UCSD-AML1 (cell line): ENCODE data around the gene PRAMEF7.
"Not testable (repeated sequence)": the region's sequence is repeated elsewhere in the genome, so short reads cannot be mapped to it uniquely, and the experiment has no call there.

Source experiments
- DNase-seq: peaks from one replicate; lab custom pipeline; 2025; ENCODE audit not compliant: unreplicated experiment; lab: John Stamatoyannopoulos, UW

PRAMEF7 gene

GRCh38 chr1:12916310-12916709 lies at the start of gene PRAMEF7:
TSS of gene PRAMEF7 (plus strand) at chr1:12916610. CDS start at chr1:12917693, 1,083 bp downstream.
- DNase-seq = not testable (repeated sequence)

GRCh38 chr1:12878453-12878852 lies 38.0 kb upstream of the PRAMEF7 start:
- not testable (repeated sequence) for DNase-seq

GRCh38 chr1:12886101-12886500 lies 30.3 kb upstream of the PRAMEF7 start, which contains the start of gene PRAMEF4:
TSS of gene PRAMEF4 (minus strand) at chr1:12886201. CDS start at chr1:12883394, 2,807 bp downstream.
- not testable (repeated sequence) for DNase-seq

GRCh38 chr1:12898170-12898569 lies 18.2 kb upstream of the PRAMEF7 start, which contains the start of gene PRAMEF10:
TSS of gene PRAMEF10 (minus strand) at chr1:12898270. CDS start at chr1:12895847, 2,423 bp downstream.
- not testable (repeated sequence) for DNase-seq

- DNase-seq = not testable (repeated sequence)
Observed at GRCh38 chr1:12899186-12899585, 17.2 kb upstream of the PRAMEF7 start.

- not testable (repeated sequence) for DNase-seq
Observed at GRCh38 chr1:12903793-12904572, 12.4 kb upstream of the PRAMEF7 start.

GRCh38 chr1:12921749-12922148 lies 5.3 kb downstream of the PRAMEF7 start:
- DNase-seq = not testable (repeated sequence)

GRCh38 chr1:12924368-12924767 lies 8.0 kb downstream of the PRAMEF7 start:
- not testable (repeated sequence) for DNase-seq

GRCh38 chr1:12947480-12947879 lies 31.1 kb downstream of the PRAMEF7 start, which contains the start of gene PRAMEF6:
TSS of gene PRAMEF6 (minus strand) at chr1:12947580. CDS start at chr1:12942518, 5,062 bp downstream.
- DNase-seq = not testable (repeated sequence)
